Kidney (tissue), 14 donors: ENCODE results near the gene GRIA1. TPM values are rescaled to one million over a fixed set of nuclear protein-coding genes. Genes with fewer than 3 reads are reported as not detected.

Source experiments
- DNase-seq, 5 donors: peaks; one replicate each; pipeline ENCODE4 v3.0.0-alpha.2; 2013 to 2020
- FAIRE-seq: peaks from 2 replicates; lab custom pipeline; 2012; peaks lifted over from hg19 to GRCh38; lab: Jason Lieb, UNC
- H3K27ac ChIP-seq, 2 donors: one replicate each; pipeline ENCODE4 v1.7.0; 2013; ENCODE audit warnings: low read depth in 2 of 2, low read length in 2 of 2, inconsistent platforms in 1 of 2
- H3K27me3 ChIP-seq: one replicate; pipeline ENCODE4 v1.7.1; 2013; ENCODE audit warnings: low read length, inconsistent platforms; ENCODE audit not compliant: control insufficient read depth, insufficient read depth
- H3K36me3 ChIP-seq, 3 donors: one replicate each; pipeline versions ENCODE4 v1.7.0 to v1.7.1; 2013; ENCODE audit warnings: low read length in 3 of 3, control low read depth in 1 of 3, inconsistent platforms in 1 of 3; ENCODE audit not compliant: insufficient read depth in 3 of 3, control insufficient read depth in 2 of 3
- H3K4me1 ChIP-seq, 3 donors: one replicate each; pipeline versions ENCODE4 v1.7.0 to v1.7.1; 2013; ENCODE audit warnings: low read length in 3 of 3, inconsistent platforms in 1 of 3, low read depth in 1 of 3; ENCODE audit not compliant: control insufficient read depth in 2 of 3, insufficient read depth in 2 of 3
- H3K4me3 ChIP-seq, 3 donors: one replicate each; pipeline versions ENCODE4 v1.7.0 to v1.8.1; 2013; ENCODE audit warnings: low read length in 3 of 3, control low read depth in 1 of 3, inconsistent platforms in 1 of 3
- H3K9ac ChIP-seq, 3 donors: one replicate each; pipeline versions ENCODE4 v1.7.0 to v1.7.1; 2013; ENCODE audit warnings: low read length in 3 of 3, control low read depth in 1 of 3, inconsistent platforms in 1 of 3
- H3K9me3 ChIP-seq, 3 donors: one replicate each; pipeline versions ENCODE4 v1.7.0 to v1.7.1; 2013; ENCODE audit warnings: low read length in 3 of 3, control low read depth in 1 of 3, inconsistent platforms in 1 of 3; ENCODE audit not compliant: control insufficient read depth in 2 of 3, insufficient read depth in 1 of 3
- intact Hi-C: fragments of 100-400 bp; cut with DNase I; formaldehyde crosslinking; loops from one replicate; pipeline ENCODE4 v1.11.1; 2022
- polyA plus RNA-seq: library from polyadenylated mRNA; stranded (reverse); fragments of 350-450 nt; fragmentation: Illumina TruSeq; extraction: RNeasy Lipid Tissue Mini Kit (QIAGEN cat#74804); gene quantifications from one replicate; pipeline ENCODE4 v1.2.3, GENCODE V29; 2014; ENCODE audit warnings: low read depth, low replicate concordance; ENCODE audit not compliant: insufficient read depth
- total RNA-seq: library from RNA; stranded (reverse); fragmentation: NEBNext Ultra II Directional; extraction: Animal tissue kit (Norgen Biotek cat#: 25700); gene quantifications from one replicate; pipeline ENCODE4 v1.2.1, GENCODE V29; 2021
- TF ChIP-seq, protein P1 (sequence below): IDR thresholded peaks from 3 replicates; pipeline ENCODE4 v1.5.1; 2012; ENCODE audit warnings: mild to moderate bottlenecking, moderate library complexity, borderline replicate concordance; ENCODE audit not compliant: insufficient read depth; ENCODE audit errors: extremely low read depth
- donor health status: control.
- donor health status: control.
- donor health status: control.
- donor health status: control.
- donor health status: control.
- donor health status: DM: yes; HTN: yes; CAD: no.
- donor health status: Normal renal cell carcinoma (clear cell type).

GRIA1 gene
- total and polyA plus RNA-seq, 2 donors from 2014 or later = 0.50 TPM; not detected in 1

- Histone ChIP-seq H3K9me3 (no peaks in the 10 kb centered on the region), H3K36me3 (no peaks in the 10 kb centered on the region), H3K4me3 (no peak overlapping the region), H3K4me1 (no peaks in the 10 kb centered on the region), H3K27me3 (no peaks in the 10 kb centered on the region), H3K27ac (no peak overlapping the region), H3K9ac (no peak overlapping the region)
- intact Hi-C loops = no loop called here
- DNase-seq (no peak), FAIRE-seq (no peak)
- TF ChIP-seq, protein P1, sequence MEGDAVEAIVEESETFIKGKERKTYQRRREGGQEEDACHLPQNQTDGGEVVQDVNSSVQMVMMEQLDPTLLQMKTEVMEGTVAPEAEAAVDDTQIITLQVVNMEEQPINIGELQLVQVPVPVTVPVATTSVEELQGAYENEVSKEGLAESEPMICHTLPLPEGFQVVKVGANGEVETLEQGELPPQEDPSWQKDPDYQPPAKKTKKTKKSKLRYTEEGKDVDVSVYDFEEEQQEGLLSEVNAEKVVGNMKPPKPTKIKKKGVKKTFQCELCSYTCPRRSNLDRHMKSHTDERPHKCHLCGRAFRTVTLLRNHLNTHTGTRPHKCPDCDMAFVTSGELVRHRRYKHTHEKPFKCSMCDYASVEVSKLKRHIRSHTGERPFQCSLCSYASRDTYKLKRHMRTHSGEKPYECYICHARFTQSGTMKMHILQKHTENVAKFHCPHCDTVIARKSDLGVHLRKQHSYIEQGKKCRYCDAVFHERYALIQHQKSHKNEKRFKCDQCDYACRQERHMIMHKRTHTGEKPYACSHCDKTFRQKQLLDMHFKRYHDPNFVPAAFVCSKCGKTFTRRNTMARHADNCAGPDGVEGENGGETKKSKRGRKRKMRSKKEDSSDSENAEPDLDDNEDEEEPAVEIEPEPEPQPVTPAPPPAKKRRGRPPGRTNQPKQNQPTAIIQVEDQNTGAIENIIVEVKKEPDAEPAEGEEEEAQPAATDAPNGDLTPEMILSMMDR = no peak
Measured at GRCh38 chr5:153623751-153624450, 133.4 kb downstream of the GRIA1 start.

GRCh38 chr5:153624451-153624765 lies 133.9 kb downstream of the GRIA1 start:
- no peak overlapping the region for H3K4me3 ChIP-seq
- H3K4me1 ChIP-seq = no peaks in the 10 kb centered on the region
- no peak for FAIRE-seq
- H3K27ac ChIP-seq = no peak overlapping the region
- no peaks in the 10 kb centered on the region for H3K9me3 ChIP-seq
- TF ChIP-seq, protein P1 = no peak
- H3K36me3 ChIP-seq = no peaks in the 10 kb centered on the region
- H3K27me3 ChIP-seq = no peaks in the 10 kb centered on the region
- no peak overlapping the region for H3K9ac ChIP-seq
- DNase-seq = no peak
- intact Hi-C loops = no loop called here

DNA sequence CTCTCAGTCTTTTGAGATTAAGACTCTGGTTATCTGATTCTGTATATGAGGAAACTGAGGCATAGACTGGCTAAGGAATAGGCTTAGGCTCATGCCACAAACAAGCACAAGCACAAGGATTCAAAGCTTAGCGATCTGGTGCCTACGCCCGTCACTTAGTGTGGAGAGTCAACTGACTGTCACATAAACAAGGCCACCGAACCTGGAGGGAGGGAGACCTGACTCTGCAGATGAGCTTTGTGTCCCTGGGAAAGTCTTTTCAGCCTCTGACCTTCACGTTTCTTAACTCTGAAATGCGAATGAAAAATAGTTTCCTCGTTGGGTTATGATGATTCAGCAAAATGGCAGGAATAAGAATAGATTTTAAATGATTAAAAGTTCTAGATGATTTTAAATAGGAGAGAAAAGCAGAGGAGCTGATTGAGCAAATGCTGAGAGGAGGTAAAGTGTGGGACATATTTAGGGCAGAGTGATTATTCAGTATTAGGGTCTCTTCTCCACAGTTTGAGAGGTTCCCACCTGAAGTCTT lies 135.4 kb downstream of the GRIA1 start:
- TF ChIP-seq, protein P1 = no peak
- intact Hi-C loops = no loop called here

GRCh38 chr5:153626836-153627235 lies 136.4 kb downstream of the GRIA1 start:
- Histone ChIP-seq H3K27ac (no peak overlapping the region), H3K9me3 (no peaks in the 10 kb centered on the region), H3K4me3 (no peak overlapping the region), H3K27me3 (no peaks in the 10 kb centered on the region), H3K4me1 (no peaks in the 10 kb centered on the region), H3K36me3 (no peaks in the 10 kb centered on the region), H3K9ac (no peak overlapping the region)
- intact Hi-C loops = no loop called here
- DNase-seq = no peak
- no peak for FAIRE-seq
- TF ChIP-seq, protein P1 = no peak

More for the DNA sequence above, 135.4 kb downstream of the GRIA1 start:
- Histone ChIP-seq H3K9ac (no peak overlapping the region), H3K27ac (no peak overlapping the region), H3K36me3 (no peaks in the 10 kb centered on the region), H3K4me1 (no peaks in the 10 kb centered on the region), H3K27me3 (no peaks in the 10 kb centered on the region), H3K9me3 (no peaks in the 10 kb centered on the region), H3K4me3 (no peak overlapping the region)
- FAIRE-seq (no peak), DNase-seq (no peak)
